ENCODE measurements around the gene VPS35L.

VPS35L gene

GRCh38 chr16:19599968-19600716 lies 44.6 kb downstream of the VPS35L start:
- no peak for DNase-seq

- no peak for DNase-seq
These were observed 45.8 kb downstream of the VPS35L start for GRCh38 chr16:19601083-19601976.

GRCh38 chr16:19604911-19605310 lies 49.4 kb downstream of the VPS35L start:
- no peak for DNase-seq

GRCh38 chr16:19605701-19606100 lies 50.2 kb downstream of the VPS35L start:
- no peak for DNase-seq

- DNase-seq = peak; percentile 51
These were observed 52.2 kb downstream of the VPS35L start for GRCh38 chr16:19607616-19608280.

GRCh38 chr16:19609359-19609758 lies 53.9 kb downstream of the VPS35L start:
- no peak for DNase-seq

- no peak for DNase-seq
These were observed 54.7 kb downstream of the VPS35L start for GRCh38 chr16:19610200-19610599.

- no peak for DNase-seq
These were observed 58.3 kb downstream of the VPS35L start for GRCh38 chr16:19613834-19614233.

- DNase-seq = no peak
These were observed 60.7 kb downstream of the VPS35L start for GRCh38 chr16:19616241-19616640.

- DNase-seq = no peak
These were observed 63.4 kb downstream of the VPS35L start for GRCh38 chr16:19618876-19619275.

- DNase-seq = no peak
These were observed 65.9 kb downstream of the VPS35L start for GRCh38 chr16:19621445-19621844.

GRCh38 chr16:19625039-19625438 lies 69.5 kb downstream of the VPS35L start:
- DNase-seq = no peak

- DNase-seq = no peak
These were observed 81.1 kb downstream of the VPS35L start for GRCh38 chr16:19636436-19637267.

- no peak for DNase-seq
These were observed 84.5 kb downstream of the VPS35L start for GRCh38 chr16:19639986-19640421.

GRCh38 chr16:19642501-19642900 lies 87.0 kb downstream of the VPS35L start:
- DNase-seq = no peak

- DNase-seq = no peak
These were observed 89.4 kb downstream of the VPS35L start for GRCh38 chr16:19644877-19645276.

GRCh38 chr16:19645557-19645981 lies 90.1 kb downstream of the VPS35L start:
- DNase-seq = no peak

- no peak for DNase-seq
These were observed 94.5 kb downstream of the VPS35L start for GRCh38 chr16:19649980-19650379.

GRCh38 chr16:19654147-19654546 lies 98.6 kb downstream of the VPS35L start:
- no peak for DNase-seq

- no peak for DNase-seq
These were observed 99.8 kb downstream of the VPS35L start for GRCh38 chr16:19655242-19655777.

- no peak for DNase-seq
These were observed 102.3 kb downstream of the VPS35L start for GRCh38 chr16:19657831-19658230.

- no peak for DNase-seq
These were observed 104.1 kb downstream of the VPS35L start for GRCh38 chr16:19659554-19659953.

Measured in NCI-H226 (cell line).